K562 (cell line): ENCODE measurements around the gene CD101. TPM values are rescaled to one million over a fixed set of nuclear protein-coding genes. Genes with fewer than 3 reads are reported as not detected.

Experiments used
- ATAC-seq: fragments of 200-7000 bp; cut with Tn5 transposase; 3 replicates; pipeline ENCODE4 v1.9.1; 2020; ENCODE audit warnings: moderate library complexity
- BruUV-seq: library from RNA; stranded (reverse); fragments of 400-500 nt; replicated peaks from 2 replicates; lab custom pipeline; 2021; lab: Mats Ljungman, UMichigan
- CTCF ChIA-PET: fragments of 300-600 bp; formaldehyde crosslinking; extraction: SDS; loops from one replicate; lab custom pipeline; 2021; ENCODE audit warnings: low intra/inter-chr PET ratio; lab: Yijun Ruan, JAX
- POLR2A ChIA-PET: fragments of 300-600, 350-650 bp; sonication (Branson Sonifier 250); formaldehyde crosslinking; extraction: SDS; loops from one replicate; lab custom pipeline; 2021; ENCODE audit warnings: antibody characterized with exemption, inconsistent platforms; lab: Yijun Ruan, JAX
- DNase-seq, 4 experiments: peaks; one replicate each; pipeline versions ENCODE4 v3.0.0 to v3.0.0-alpha.2; 2011 to 2018; ENCODE audit warnings: low spot score in 3 of 4, mixed read lengths in 3 of 4; ENCODE audit errors: extremely low read depth in 1 of 4
- FAIRE-seq: peaks from 2 replicates; lab custom pipeline; 2011; peaks lifted over from hg19 to GRCh38; lab: Jason Lieb, UNC
- H2AFZ ChIP-seq: 2 replicates; pipeline ENCODE4 v1.6.0; 2011; ENCODE audit warnings: low read depth, low read length, control low read depth, inconsistent platforms
- H3K27ac ChIP-seq: fragments of 200-600 bp; 3 replicates; pipeline ENCODE4 v1.8.0; 2011; ENCODE audit warnings: low read depth, mild to moderate bottlenecking, control low read depth, inconsistent platforms, low read length, moderate library complexity, mixed read lengths; ENCODE audit errors: extremely low read depth
- H3K27me3 ChIP-seq, 2 experiments: fragments of 300-600 bp in 1 of 2; 2 replicates in 1 of 2; 3 replicates in 1 of 2; pipeline versions ENCODE4 v1.6.0 to v1.8.0; 2011; ENCODE audit warnings: inconsistent platforms in 2 of 2, low read length in 2 of 2, mild to moderate bottlenecking in 1 of 2, mixed read lengths in 1 of 2, moderate library complexity in 1 of 2; ENCODE audit not compliant: control insufficient read depth in 2 of 2, insufficient read depth in 2 of 2
- H3K36me3 ChIP-seq: fragments of 300-600 bp; 3 replicates; pipeline ENCODE4 v1.8.0; 2011; ENCODE audit warnings: mild to moderate bottlenecking, low read length, inconsistent platforms; ENCODE audit not compliant: control insufficient read depth, insufficient read depth
- H3K4me1 ChIP-seq, 2 experiments: fragments of 200-600 bp in 1 of 2; replicated peaks in 1 of 2; 2 replicates in 1 of 2; 3 replicates in 1 of 2; pipeline versions ENCODE4 v1.5.1 to v1.8.0; 2011; ENCODE audit warnings: inconsistent platforms in 2 of 2, low read length in 2 of 2, mild to moderate bottlenecking in 1 of 2, mixed read lengths in 1 of 2, moderate library complexity in 1 of 2; ENCODE audit not compliant: control insufficient read depth in 2 of 2, insufficient read depth in 2 of 2
- H3K4me2 ChIP-seq: 2 replicates; pipeline ENCODE4 v1.6.1; 2011; ENCODE audit warnings: low read length, control low read depth, inconsistent platforms, mixed read lengths; ENCODE audit not compliant: insufficient read depth
- H3K4me3 ChIP-seq: fragments of 200-600 bp; sonication (generic), shearing (Covaris generic); 2 replicates; pipeline ENCODE4 v1.5.1; 2016; ENCODE audit warnings: control low read depth, inconsistent platforms
- H3K79me2 ChIP-seq: fragments of 200-600 bp; 3 replicates; pipeline ENCODE4 v1.8.0; 2011; ENCODE audit warnings: low read length, inconsistent platforms; ENCODE audit not compliant: control insufficient read depth, insufficient read depth
- H3K9ac ChIP-seq, 2 experiments: 2 replicates each; pipeline versions ENCODE4 v1.6.0 to v1.6.1; 2011; ENCODE audit warnings: low read depth in 2 of 2, low read length in 2 of 2, control low read depth in 1 of 2, inconsistent platforms in 1 of 2, mild to moderate bottlenecking in 1 of 2, mixed read lengths in 1 of 2; ENCODE audit not compliant: insufficient read depth in 1 of 2
- H3K9me1 ChIP-seq: one replicate; pipeline ENCODE4 v1.6.0; 2011; ENCODE audit warnings: inconsistent platforms, mild to moderate bottlenecking, low read length, moderate library complexity; ENCODE audit not compliant: control insufficient read depth, insufficient read depth
- H3K9me3 ChIP-seq: replicated peaks from 2 replicates; pipeline ENCODE4 v1.5.1; 2011; ENCODE audit warnings: low read depth, low read length, inconsistent platforms; ENCODE audit not compliant: control insufficient read depth, insufficient read depth
- H4K20me1 ChIP-seq: replicated peaks from 2 replicates; pipeline ENCODE4 v1.6.1; 2011; ENCODE audit warnings: low read length, inconsistent platforms, mixed read lengths; ENCODE audit not compliant: control insufficient read depth, insufficient read depth
- RBM39 ChIP-seq: fragments of 200-400 bp; formaldehyde crosslinking; optimal IDR thresholded peaks from 2 replicates; pipeline ENCODE3; 2018; ENCODE audit warnings: low read depth, low read length
- ZNF77 ChIP-seq: fragments of 250-450 bp; sonication (Bioruptor Pico); IDR thresholded peaks from 2 replicates; pipeline ENCODE4 v1.5.0; 2020
- WGBS: fragments of 100-300 bp; shearing (Covaris generic); methylation state at CpG from one replicate; pipeline ENCODE4 v1.1.6; 2016; ENCODE audit warnings: low coverage, mixed read lengths; ENCODE audit not compliant: insufficient coverage; ENCODE audit errors: missing lambda C conversion rate; 5-methylcytosine and 5-hydroxymethylcytosine counted together
- in situ Hi-C: fragments of 300-500 bp; cut with MboI; formaldehyde crosslinking; loops from 4 replicates; pipeline ENCODE4 v1.15.0; 2018; ENCODE audit warnings: inconsistent platforms, mixed read lengths
- intact Hi-C: fragments of 100-400 bp; cut with micrococcal nuclease; formaldehyde crosslinking; loops from 2 replicates; pipeline ENCODE4 v1.14.2; 2022
- polyA plus RNA-seq, 8 experiments: library from polyadenylated mRNA; depleted of rRNA in 4 of 8; stranded (reverse) in 5 of 8; unstranded in 3 of 8; fragments of >200 nt; fragmentation: Nextera tagmentation in 2 of 8; fragmentation: Illumina TruSeq in 1 of 8; extraction: Ambion mirVana in 2 of 8; extraction: Trizol in 1 of 8; gene quantifications; 2 replicates each; pipeline versions ENCODE4 v1.2.1 to v1.2.3, GENCODE V29; 2011 to 2014; ENCODE audit warnings: inconsistent platforms in 1 of 8, missing spikeins in 1 of 8
- total RNA-seq, 7 experiments: library from RNA; depleted of rRNA in 6 of 7; stranded (reverse); fragments of >200 nt in 6 of 7; fragmentation: Illumina TruSeq in 2 of 7; extraction: Trizol in 2 of 7; gene quantifications; 2 replicates each; pipeline versions ENCODE4 v1.2.1 to v1.2.3, GENCODE V29; 2011 to 2021; ENCODE audit warnings: low replicate concordance in 1 of 7
- TF ChIP-seq, protein P1 (sequence below): fragments of 450-650 bp; IDR thresholded peaks from 2 replicates; pipeline ENCODE4 v1.6.1; 2014; ENCODE audit warnings: low read depth, mild to moderate bottlenecking, moderate library complexity, borderline replicate concordance
- TF ChIP-seq, protein P2 (sequence below): fragments of 150-350 bp; IDR thresholded peaks from 2 replicates; pipeline ENCODE4 v1.6.1; 2014; ENCODE audit warnings: low read depth, mild to moderate bottlenecking, low read length, borderline replicate concordance
- TF ChIP-seq, protein P3 (sequence below): IDR thresholded peaks from 2 replicates; pipeline ENCODE4 v1.6.1; 2016; ENCODE audit warnings: missing genetic modification characterization, missing compliant biosample characterization

CD101 gene
- total and polyA plus RNA-seq, 9 of the 15 experiments (the other 6 are each of a cell fraction or from before 2014, with no cell fraction given): 0.04 to 1.1 (median 0.20) TPM

DNA sequence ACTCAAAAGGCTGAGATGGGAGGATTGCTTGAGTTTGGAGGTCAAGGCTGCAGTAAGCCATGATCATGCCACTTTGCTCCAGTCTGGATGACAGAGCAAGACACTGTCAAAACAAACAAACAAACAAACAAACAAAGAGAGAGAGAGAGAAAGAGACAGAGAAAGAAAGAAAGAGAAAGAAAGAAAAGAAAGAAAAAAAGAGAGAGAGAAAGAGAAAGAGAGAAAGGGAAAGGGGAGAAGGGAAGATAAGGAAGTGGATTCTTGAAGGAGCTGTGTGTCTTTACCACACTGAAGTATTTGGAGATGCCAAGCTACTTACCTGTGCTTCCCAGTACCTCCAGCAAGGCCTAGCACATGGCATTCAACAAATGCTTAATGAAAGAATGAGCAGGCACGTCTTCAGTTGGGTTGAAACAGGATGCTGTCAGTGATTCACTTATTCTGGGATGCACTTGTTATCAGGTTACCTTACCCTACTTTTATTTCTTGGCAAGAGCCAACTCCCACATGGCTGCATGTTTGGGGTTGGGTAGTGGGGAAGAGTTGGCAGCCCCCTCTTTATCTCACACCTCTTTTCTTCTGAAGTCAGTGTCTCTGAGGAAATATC is 28.8 kb downstream of the CD101 start:
- no peaks in the 10 kb centered on the region for H3K9me1 ChIP-seq
- no peak overlapping the region for H3K4me2 ChIP-seq
- in situ Hi-C loops: no loop called here
- no peaks in the 10 kb centered on the region for H3K36me3 ChIP-seq
- ChIA-PET CTCF (no interaction called here), POLR2A (interaction anchor here (0.8 to 1.5 kb wide), 2 partner anchors 9 to 254 kb away, joined by 3 read pairs; no protein-coding TSS in a partner anchor)
- no peak overlapping the region for H3K27ac ChIP-seq
- H3K79me2 ChIP-seq: no peaks in the 10 kb centered on the region
- intact Hi-C loops: no loop called here
- no peak overlapping the region for H3K9ac ChIP-seq
- peaks cover 6 to 20% of the 10 kb centered on the region in 2 experiments for H3K27me3 ChIP-seq
- WGBS: 0% methylated on average over 1 of the region's 1 CpG
- no peak overlapping the region for H2AFZ ChIP-seq
- H4K20me1 ChIP-seq: no peaks in the 10 kb centered on the region
- DNase-seq (no peak), ATAC-seq (no peak), FAIRE-seq (no peak)
- H3K4me1 ChIP-seq: peaks cover 0 to 4% of the 10 kb centered on the region in 2 experiments; a peak in 1 of 5 replicates
- no peak overlapping the region for H3K4me3 ChIP-seq
- BruUV-seq: no TSS peak
- no peaks in the 10 kb centered on the region for H3K9me3 ChIP-seq
- TF ChIP-seq RBM39 (peak; percentile 55), ZNF77 (no peak)
- TF ChIP-seq, protein P1, sequence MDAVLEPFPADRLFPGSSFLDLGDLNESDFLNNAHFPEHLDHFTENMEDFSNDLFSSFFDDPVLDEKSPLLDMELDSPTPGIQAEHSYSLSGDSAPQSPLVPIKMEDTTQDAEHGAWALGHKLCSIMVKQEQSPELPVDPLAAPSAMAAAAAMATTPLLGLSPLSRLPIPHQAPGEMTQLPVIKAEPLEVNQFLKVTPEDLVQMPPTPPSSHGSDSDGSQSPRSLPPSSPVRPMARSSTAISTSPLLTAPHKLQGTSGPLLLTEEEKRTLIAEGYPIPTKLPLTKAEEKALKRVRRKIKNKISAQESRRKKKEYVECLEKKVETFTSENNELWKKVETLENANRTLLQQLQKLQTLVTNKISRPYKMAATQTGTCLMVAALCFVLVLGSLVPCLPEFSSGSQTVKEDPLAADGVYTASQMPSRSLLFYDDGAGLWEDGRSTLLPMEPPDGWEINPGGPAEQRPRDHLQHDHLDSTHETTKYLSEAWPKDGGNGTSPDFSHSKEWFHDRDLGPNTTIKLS: no peak
- TF ChIP-seq, protein P2, sequence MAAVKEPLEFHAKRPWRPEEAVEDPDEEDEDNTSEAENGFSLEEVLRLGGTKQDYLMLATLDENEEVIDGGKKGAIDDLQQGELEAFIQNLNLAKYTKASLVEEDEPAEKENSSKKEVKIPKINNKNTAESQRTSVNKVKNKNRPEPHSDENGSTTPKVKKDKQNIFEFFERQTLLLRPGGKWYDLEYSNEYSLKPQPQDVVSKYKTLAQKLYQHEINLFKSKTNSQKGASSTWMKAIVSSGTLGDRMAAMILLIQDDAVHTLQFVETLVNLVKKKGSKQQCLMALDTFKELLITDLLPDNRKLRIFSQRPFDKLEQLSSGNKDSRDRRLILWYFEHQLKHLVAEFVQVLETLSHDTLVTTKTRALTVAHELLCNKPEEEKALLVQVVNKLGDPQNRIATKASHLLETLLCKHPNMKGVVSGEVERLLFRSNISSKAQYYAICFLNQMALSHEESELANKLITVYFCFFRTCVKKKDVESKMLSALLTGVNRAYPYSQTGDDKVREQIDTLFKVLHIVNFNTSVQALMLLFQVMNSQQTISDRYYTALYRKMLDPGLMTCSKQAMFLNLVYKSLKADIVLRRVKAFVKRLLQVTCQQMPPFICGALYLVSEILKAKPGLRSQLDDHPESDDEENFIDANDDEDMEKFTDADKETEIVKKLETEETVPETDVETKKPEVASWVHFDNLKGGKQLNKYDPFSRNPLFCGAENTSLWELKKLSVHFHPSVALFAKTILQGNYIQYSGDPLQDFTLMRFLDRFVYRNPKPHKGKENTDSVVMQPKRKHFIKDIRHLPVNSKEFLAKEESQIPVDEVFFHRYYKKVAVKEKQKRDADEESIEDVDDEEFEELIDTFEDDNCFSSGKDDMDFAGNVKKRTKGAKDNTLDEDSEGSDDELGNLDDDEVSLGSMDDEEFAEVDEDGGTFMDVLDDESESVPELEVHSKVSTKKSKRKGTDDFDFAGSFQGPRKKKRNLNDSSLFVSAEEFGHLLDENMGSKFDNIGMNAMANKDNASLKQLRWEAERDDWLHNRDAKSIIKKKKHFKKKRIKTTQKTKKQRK: no peak
- TF ChIP-seq, protein P3, sequence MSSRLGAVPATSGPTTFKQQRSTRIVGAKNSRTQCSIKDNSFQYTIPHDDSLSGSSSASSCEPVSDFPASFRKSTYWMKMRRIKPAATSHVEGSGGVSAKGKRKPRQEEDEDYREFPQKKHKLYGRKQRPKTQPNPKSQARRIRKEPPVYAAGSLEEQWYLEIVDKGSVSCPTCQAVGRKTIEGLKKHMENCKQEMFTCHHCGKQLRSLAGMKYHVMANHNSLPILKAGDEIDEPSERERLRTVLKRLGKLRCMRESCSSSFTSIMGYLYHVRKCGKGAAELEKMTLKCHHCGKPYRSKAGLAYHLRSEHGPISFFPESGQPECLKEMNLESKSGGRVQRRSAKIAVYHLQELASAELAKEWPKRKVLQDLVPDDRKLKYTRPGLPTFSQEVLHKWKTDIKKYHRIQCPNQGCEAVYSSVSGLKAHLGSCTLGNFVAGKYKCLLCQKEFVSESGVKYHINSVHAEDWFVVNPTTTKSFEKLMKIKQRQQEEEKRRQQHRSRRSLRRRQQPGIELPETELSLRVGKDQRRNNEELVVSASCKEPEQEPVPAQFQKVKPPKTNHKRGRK (tag): peak; percentile 34; the same call in 1 of the 2 replicates
